ENCODE measurements around the gene HECW1.

HECW1 gene

DNA sequence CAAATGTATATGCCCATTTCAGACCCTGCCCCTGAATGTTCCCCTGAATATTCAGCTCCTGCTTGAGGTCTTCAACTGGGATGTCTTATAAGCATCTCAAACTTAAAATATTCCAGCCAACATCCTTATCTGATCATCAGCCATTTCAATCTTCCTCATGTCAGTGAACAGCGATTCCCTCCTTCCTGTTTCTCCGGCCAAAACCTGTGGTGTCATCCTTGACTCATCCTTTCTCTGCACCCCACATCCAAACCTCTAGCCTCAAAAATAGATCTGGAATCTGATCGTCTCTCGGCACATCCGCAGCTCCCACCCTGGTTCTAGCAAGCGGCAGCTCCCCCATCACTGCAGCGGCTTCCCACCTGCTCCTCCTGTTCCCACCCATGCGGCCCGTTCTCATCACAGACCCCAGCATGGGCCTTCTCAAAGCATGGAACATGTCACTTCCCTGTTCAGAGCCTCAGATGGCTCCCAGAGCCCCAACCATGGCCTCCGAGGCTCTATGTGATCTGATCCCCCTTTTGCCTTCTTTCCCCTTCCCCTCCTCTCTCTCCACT lies 165.7 kb downstream of the HECW1 start:
- H3K4ac ChIP-seq (ENCODE audit: low read depth, low read length): no peak overlapping the region
- no peak for DNase-seq

DNA sequence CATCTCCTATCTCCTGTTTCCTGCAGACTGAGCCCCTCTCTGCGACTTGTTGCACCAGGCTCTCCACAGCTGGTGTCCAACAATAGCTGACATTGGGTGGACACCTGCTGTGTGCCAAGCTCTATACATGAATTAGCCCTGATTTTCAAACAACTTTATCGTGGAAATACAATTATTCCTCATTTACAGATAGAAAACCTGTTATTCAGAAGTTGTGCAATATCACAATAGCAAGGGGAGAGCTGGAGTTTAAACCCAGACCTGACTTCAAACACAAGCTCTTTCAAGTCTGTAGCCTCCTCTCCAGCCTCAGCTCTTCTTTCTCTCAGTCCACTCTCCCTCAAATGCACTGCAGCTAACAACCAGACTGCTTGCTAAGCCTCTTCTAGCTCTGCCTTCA lies 168.8 kb downstream of the HECW1 start:
- no peak overlapping the region for H4K5ac ChIP-seq (ENCODE audit: low read length)
- no peaks in the 10 kb centered on the region for H3K27me3 ChIP-seq (ENCODE audit: insufficient read depth, low read length, poor library complexity)
- H3K79me2 ChIP-seq (ENCODE audit: control insufficient read depth, insufficient read depth, low read length): no peaks in the 10 kb centered on the region
- WGBS (ENCODE audit: extremely low coverage, insufficient coverage, low lambda C conversion rate): no CpG with 5 or more reads among the region's 2 CpGs
- no peak overlapping the region for H3K4ac ChIP-seq (ENCODE audit: low read depth, low read length)
- H4K8ac ChIP-seq (ENCODE audit: low read depth, low read length): no peak overlapping the region
- no peaks in the 10 kb centered on the region for H3K79me1 ChIP-seq (ENCODE audit: low read length)
- no peak overlapping the region for H2BK5ac ChIP-seq (ENCODE audit: low read length)
- no peak overlapping the region for H3K4me3 ChIP-seq (ENCODE audit: low read length)
- no peak overlapping the region for H2BK15ac ChIP-seq (replicated peaks; ENCODE audit: low read depth)
- H3K56ac ChIP-seq (ENCODE audit: low read length): peak overlapping the region; percentile 11
- DNase-seq: no peak
- H3K9ac ChIP-seq (ENCODE audit: low read length): no peak overlapping the region
- H3K4me2 ChIP-seq (ENCODE audit: low read length): no peak overlapping the region
- H3K18ac ChIP-seq (ENCODE audit: low read length): no peak overlapping the region
- no peak overlapping the region for H2BK120ac ChIP-seq (ENCODE audit: low read depth, low read length)
- H2AK5ac ChIP-seq (ENCODE audit: low read length): no peak overlapping the region
- H3K36me3 ChIP-seq (ENCODE audit: control insufficient read depth, insufficient read depth, low read length): no peaks in the 10 kb centered on the region
- no peaks in the 10 kb centered on the region for H3K4me1 ChIP-seq (ENCODE audit: control insufficient read depth, low read depth, low read length)
- H3K27ac ChIP-seq (ENCODE audit: low read depth, low read length): no peak overlapping the region
- H3K23ac ChIP-seq (ENCODE audit: low read length): no peak overlapping the region

More for the DNA sequence above, 165.7 kb downstream of the HECW1 start:
- WGBS (ENCODE audit: extremely low coverage, insufficient coverage, low lambda C conversion rate): no CpG with 5 or more reads among the region's 10 CpGs
- H2BK5ac ChIP-seq (ENCODE audit: low read length): no peak overlapping the region
- no peak overlapping the region for H3K27ac ChIP-seq (ENCODE audit: low read depth, low read length)
- H3K4me3 ChIP-seq (ENCODE audit: low read length): no peak overlapping the region
- H4K8ac ChIP-seq (ENCODE audit: low read depth, low read length): no peak overlapping the region
- H3K36me3 ChIP-seq (ENCODE audit: control insufficient read depth, insufficient read depth, low read length): no peaks in the 10 kb centered on the region
- no peak overlapping the region for H3K18ac ChIP-seq (ENCODE audit: low read length)
- H2BK15ac ChIP-seq (replicated peaks; ENCODE audit: low read depth): no peak overlapping the region
- no peaks in the 10 kb centered on the region for H3K4me1 ChIP-seq (ENCODE audit: control insufficient read depth, low read depth, low read length)
- H3K27me3 ChIP-seq (ENCODE audit: insufficient read depth, low read length, poor library complexity): no peaks in the 10 kb centered on the region
- no peak overlapping the region for H2AK5ac ChIP-seq (ENCODE audit: low read length)
- H3K56ac ChIP-seq (ENCODE audit: low read length): no peak overlapping the region
- no peak overlapping the region for H2BK120ac ChIP-seq (ENCODE audit: low read depth, low read length)
- no peak overlapping the region for H3K4me2 ChIP-seq (ENCODE audit: low read length)
- H4K5ac ChIP-seq (ENCODE audit: low read length): no peak overlapping the region
- no peak overlapping the region for H3K23ac ChIP-seq (ENCODE audit: low read length)
- H3K79me2 ChIP-seq (ENCODE audit: control insufficient read depth, insufficient read depth, low read length): no peaks in the 10 kb centered on the region
- H3K9ac ChIP-seq (ENCODE audit: low read length): no peak overlapping the region
- no peaks in the 10 kb centered on the region for H3K79me1 ChIP-seq (ENCODE audit: low read length)

DNA sequence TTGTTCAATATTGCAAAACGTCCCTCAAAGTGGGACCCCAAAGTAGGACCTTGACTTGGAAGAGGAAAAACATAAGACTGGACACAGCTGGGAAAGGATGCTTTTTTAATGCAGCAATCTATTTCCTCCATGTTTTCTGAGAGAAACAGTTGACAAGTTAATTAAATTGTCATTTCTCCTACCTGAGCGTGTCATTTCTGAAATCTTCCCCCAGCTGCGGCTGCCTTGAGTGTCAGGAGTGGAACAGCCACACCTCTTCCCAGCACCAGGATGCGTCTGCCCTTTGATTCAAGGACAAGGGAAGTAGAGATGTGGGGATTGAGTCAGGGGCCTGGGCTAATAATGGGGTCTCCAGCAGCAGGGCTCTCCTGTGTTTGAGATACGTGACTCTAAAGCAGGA lies 171.3 kb downstream of the HECW1 start:
- H3K9ac ChIP-seq (ENCODE audit: low read length): no peak overlapping the region
- no peak overlapping the region for H3K56ac ChIP-seq (ENCODE audit: low read length)
- no peak overlapping the region for H2BK15ac ChIP-seq (replicated peaks; ENCODE audit: low read depth)
- no CpG with 5 or more reads among the region's 5 CpGs for WGBS (ENCODE audit: extremely low coverage, insufficient coverage, low lambda C conversion rate)
- H3K79me1 ChIP-seq (ENCODE audit: low read length): no peaks in the 10 kb centered on the region
- no peak overlapping the region for H3K4me3 ChIP-seq (ENCODE audit: low read length)
- no peak overlapping the region for H4K8ac ChIP-seq (ENCODE audit: low read depth, low read length)
- H2BK5ac ChIP-seq (ENCODE audit: low read length): no peak overlapping the region
- H3K27ac ChIP-seq (ENCODE audit: low read depth, low read length): no peak overlapping the region
- no peaks in the 10 kb centered on the region for H3K4me1 ChIP-seq (ENCODE audit: control insufficient read depth, low read depth, low read length)
- no peak overlapping the region for H3K18ac ChIP-seq (ENCODE audit: low read length)
- H3K23ac ChIP-seq (ENCODE audit: low read length): no peak overlapping the region
- H2AK5ac ChIP-seq (ENCODE audit: low read length): no peak overlapping the region
- no peak for DNase-seq
- H4K5ac ChIP-seq (ENCODE audit: low read length): no peak overlapping the region
- no peaks in the 10 kb centered on the region for H3K79me2 ChIP-seq (ENCODE audit: control insufficient read depth, insufficient read depth, low read length)
- no peak overlapping the region for H3K4me2 ChIP-seq (ENCODE audit: low read length)
- H2BK120ac ChIP-seq (ENCODE audit: low read depth, low read length): no peak overlapping the region
- no peaks in the 10 kb centered on the region for H3K36me3 ChIP-seq (ENCODE audit: control insufficient read depth, insufficient read depth, low read length)
- no peak overlapping the region for H3K4ac ChIP-seq (ENCODE audit: low read depth, low read length)
- no peaks in the 10 kb centered on the region for H3K27me3 ChIP-seq (ENCODE audit: insufficient read depth, low read length, poor library complexity)

DNA sequence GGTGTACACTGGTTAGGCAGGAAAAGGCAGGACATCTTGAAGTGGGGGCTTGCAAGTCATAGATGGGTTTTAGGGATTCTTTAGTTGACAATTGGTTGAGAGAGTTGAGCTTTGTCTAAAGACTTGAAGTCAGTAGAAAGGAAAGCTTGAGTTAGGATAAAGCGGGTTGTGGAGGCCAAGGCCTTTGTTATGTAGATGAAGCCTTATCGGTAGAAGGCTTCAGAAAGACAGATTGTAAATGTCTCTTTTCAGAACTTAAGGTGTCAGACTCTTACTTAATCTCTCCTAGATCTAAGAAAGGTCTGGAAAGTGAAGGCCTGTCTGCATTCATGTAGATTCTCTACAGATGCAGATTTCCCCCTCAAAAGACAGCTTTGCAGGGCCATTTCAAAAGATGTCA lies 177.4 kb downstream of the HECW1 start:
- Histone ChIP-seq H3K23ac (ENCODE audit: low read length) (no peak overlapping the region), H2BK5ac (ENCODE audit: low read length) (peak overlapping the region; percentile 54), H3K79me2 (ENCODE audit: control insufficient read depth, insufficient read depth, low read length) (no peaks in the 10 kb centered on the region), H3K56ac (ENCODE audit: low read length) (no peak overlapping the region), H2AK5ac (ENCODE audit: low read length) (no peak overlapping the region), H2BK15ac (replicated peaks; ENCODE audit: low read depth) (no peak overlapping the region), H2BK120ac (ENCODE audit: low read depth, low read length) (no peak overlapping the region), H3K4me2 (ENCODE audit: low read length) (no peak overlapping the region), H4K5ac (ENCODE audit: low read length) (no peak overlapping the region), H3K27me3 (ENCODE audit: insufficient read depth, low read length, poor library complexity) (no peaks in the 10 kb centered on the region), H3K79me1 (ENCODE audit: low read length) (no peaks in the 10 kb centered on the region), H3K27ac (ENCODE audit: low read depth, low read length) (peak overlapping the region; percentile 38), H4K8ac (ENCODE audit: low read depth, low read length) (no peak overlapping the region), H3K4ac (ENCODE audit: low read depth, low read length) (no peak overlapping the region), H3K4me1 (ENCODE audit: control insufficient read depth, low read depth, low read length) (peaks cover 6% of the 10 kb centered on the region), H3K4me3 (ENCODE audit: low read length) (no peak overlapping the region), H3K9ac (ENCODE audit: low read length) (no peak overlapping the region), H3K18ac (ENCODE audit: low read length) (no peak overlapping the region), H3K36me3 (ENCODE audit: control insufficient read depth, insufficient read depth, low read length) (no peaks in the 10 kb centered on the region)
- WGBS (ENCODE audit: extremely low coverage, insufficient coverage, low lambda C conversion rate): no CpG with 5 or more reads among the region's 2 CpGs
- DNase-seq: peak; percentile 78

DNA sequence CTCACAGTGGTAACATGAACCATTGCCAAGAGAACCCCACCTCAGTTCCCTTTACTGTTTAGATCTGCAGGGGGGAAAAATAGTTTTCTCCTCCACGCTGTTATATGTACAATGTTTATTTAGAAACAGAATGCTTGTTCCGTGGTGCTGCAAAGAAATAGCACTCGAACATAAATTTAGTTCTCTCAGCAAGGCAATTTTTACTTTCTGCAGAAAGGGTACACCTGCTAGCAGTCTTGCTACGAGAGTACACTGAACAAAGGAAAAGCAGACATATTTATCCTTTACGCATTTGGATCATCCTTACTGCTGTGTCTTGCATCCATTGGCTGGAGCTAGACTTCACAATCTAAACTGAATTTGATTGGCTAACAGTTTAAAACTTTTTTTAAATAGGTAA lies 178.5 kb downstream of the HECW1 start:
- no peaks in the 10 kb centered on the region for H3K36me3 ChIP-seq (ENCODE audit: control insufficient read depth, insufficient read depth, low read length)
- H2BK5ac ChIP-seq (ENCODE audit: low read length): no peak overlapping the region
- no peak overlapping the region for H3K23ac ChIP-seq (ENCODE audit: low read length)
- H3K27me3 ChIP-seq (ENCODE audit: insufficient read depth, low read length, poor library complexity): no peaks in the 10 kb centered on the region
- no peak overlapping the region for H3K9ac ChIP-seq (ENCODE audit: low read length)
- DNase-seq: no peak
- H2BK120ac ChIP-seq (ENCODE audit: low read depth, low read length): no peak overlapping the region
- H4K5ac ChIP-seq (ENCODE audit: low read length): no peak overlapping the region
- no peak overlapping the region for H3K4ac ChIP-seq (ENCODE audit: low read depth, low read length)
- H3K79me1 ChIP-seq (ENCODE audit: low read length): no peaks in the 10 kb centered on the region
- H2AK5ac ChIP-seq (ENCODE audit: low read length): no peak overlapping the region
- H3K18ac ChIP-seq (ENCODE audit: low read length): no peak overlapping the region
- no peak overlapping the region for H3K27ac ChIP-seq (ENCODE audit: low read depth, low read length)
- no peaks in the 10 kb centered on the region for H3K79me2 ChIP-seq (ENCODE audit: control insufficient read depth, insufficient read depth, low read length)
- H3K4me3 ChIP-seq (ENCODE audit: low read length): no peak overlapping the region
- peaks cover 7% of the 10 kb centered on the region for H3K4me1 ChIP-seq (ENCODE audit: control insufficient read depth, low read depth, low read length)
- no CpG with 5 or more reads among the region's 5 CpGs for WGBS (ENCODE audit: extremely low coverage, insufficient coverage, low lambda C conversion rate)
- no peak overlapping the region for H3K56ac ChIP-seq (ENCODE audit: low read length)
- no peak overlapping the region for H3K4me2 ChIP-seq (ENCODE audit: low read length)
- H2BK15ac ChIP-seq (replicated peaks; ENCODE audit: low read depth): no peak overlapping the region
- H4K8ac ChIP-seq (ENCODE audit: low read depth, low read length): no peak overlapping the region

DNA sequence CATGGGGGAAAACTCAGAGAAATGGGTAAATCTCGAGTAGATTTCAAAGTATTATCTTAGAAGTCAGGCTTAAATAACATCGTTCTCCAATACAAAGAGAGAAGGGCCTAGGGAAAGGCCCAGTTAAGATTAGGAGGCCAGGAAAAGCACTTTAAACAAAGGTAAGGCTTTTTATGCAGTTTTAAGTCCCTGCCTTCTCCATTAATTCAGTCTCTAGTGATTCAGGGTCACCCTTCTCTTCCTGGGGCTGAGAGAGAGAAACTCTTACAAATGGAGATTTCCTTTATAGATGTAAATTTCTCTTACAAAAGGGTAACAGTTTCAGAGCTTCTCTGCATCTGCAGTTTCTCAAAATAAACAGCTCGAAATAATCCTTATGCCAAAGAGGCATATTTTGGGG lies 179.3 kb downstream of the HECW1 start:
- Histone ChIP-seq H3K4me1 (ENCODE audit: control insufficient read depth, low read depth, low read length) (peaks cover 7% of the 10 kb centered on the region), H4K5ac (ENCODE audit: low read length) (no peak overlapping the region), H3K56ac (ENCODE audit: low read length) (no peak overlapping the region), H3K9ac (ENCODE audit: low read length) (no peak overlapping the region), H4K8ac (ENCODE audit: low read depth, low read length) (no peak overlapping the region), H2BK5ac (ENCODE audit: low read length) (no peak overlapping the region), H3K79me1 (ENCODE audit: low read length) (no peaks in the 10 kb centered on the region), H3K36me3 (ENCODE audit: control insufficient read depth, insufficient read depth, low read length) (no peaks in the 10 kb centered on the region), H2BK120ac (ENCODE audit: low read depth, low read length) (no peak overlapping the region), H3K27ac (ENCODE audit: low read depth, low read length) (no peak overlapping the region), H3K18ac (ENCODE audit: low read length) (no peak overlapping the region), H3K27me3 (ENCODE audit: insufficient read depth, low read length, poor library complexity) (no peaks in the 10 kb centered on the region), H2BK15ac (replicated peaks; ENCODE audit: low read depth) (no peak overlapping the region), H3K4me2 (ENCODE audit: low read length) (no peak overlapping the region), H3K79me2 (ENCODE audit: control insufficient read depth, insufficient read depth, low read length) (no peaks in the 10 kb centered on the region), H3K4ac (ENCODE audit: low read depth, low read length) (no peak overlapping the region), H2AK5ac (ENCODE audit: low read length) (no peak overlapping the region), H3K23ac (ENCODE audit: low read length) (no peak overlapping the region), H3K4me3 (ENCODE audit: low read length) (no peak overlapping the region)
- WGBS (ENCODE audit: extremely low coverage, insufficient coverage, low lambda C conversion rate): no CpG with 5 or more reads among the region's 3 CpGs
- DNase-seq: no peak

Measured in mesendoderm (in vitro differentiated cells).